Measurements from ENCODE around the gene MRPS2. TPM values are rescaled to one million over a fixed set of nuclear protein-coding genes. Genes with fewer than 3 reads are reported as not detected.

The MRPS2 gene
- total RNA-seq, 1 donor from 2014 or later, result 57.3 TPM

GRCh38 chr9:135485385-135485784 lies 15.1 kb upstream of the MRPS2 start:
- intact Hi-C loops (cut with DNase I), result no loop called here
- Histone ChIP-seq H3K27me3 (no peaks in the 10 kb centered on the region), H3K4me1 (peaks cover 0 to 6% of the 10 kb centered on the region in 2 donors), H3K4me3 (no peak overlapping the region), H3K27ac (no peak overlapping the region), H3K36me3 (peaks cover 42 to 46% of the 10 kb centered on the region in 2 donors), H3K9me3 (no peaks in the 10 kb centered on the region)
- no peak for TF ChIP-seq CTCF (IDR thresholded peaks at IDR 0.05)
- no peak for DNase-seq (ENCODE audit: low spot score in 2 of 2)

- Histone ChIP-seq H3K9me3 (no peaks in the 10 kb centered on the region), H3K36me3 (peaks cover 42 to 46% of the 10 kb centered on the region in 2 donors), H3K27ac (no peak overlapping the region), H3K4me3 (no peak overlapping the region), H3K27me3 (no peaks in the 10 kb centered on the region), H3K4me1 (peaks cover 0 to 3% of the 10 kb centered on the region in 2 donors)
- TF ChIP-seq CTCF (IDR thresholded peaks at IDR 0.05), result no peak
- no peak for DNase-seq (ENCODE audit: low spot score in 2 of 2)
- intact Hi-C loops (cut with DNase I), result no loop called here
Observed at GRCh38 chr9:135485832-135486231, 14.7 kb upstream of the MRPS2 start.

- intact Hi-C loops (cut with DNase I), result no loop called here
- H3K27me3 ChIP-seq, result no peaks in the 10 kb centered on the region
- TF ChIP-seq CTCF (IDR thresholded peaks at IDR 0.05), result no peak
- H3K4me1 ChIP-seq, result no peaks in the 10 kb centered on the region
- no peak overlapping the region for H3K4me3 ChIP-seq
- H3K36me3 ChIP-seq, result peaks cover 42 to 46% of the 10 kb centered on the region in 2 donors
- no peak for DNase-seq (ENCODE audit: low spot score in 2 of 2)
- no peak overlapping the region for H3K27ac ChIP-seq
- H3K9me3 ChIP-seq, result no peaks in the 10 kb centered on the region
Observed at GRCh38 chr9:135486267-135487065, 14.0 kb upstream of the MRPS2 start.

- intact Hi-C loops (cut with DNase I), result no loop called here
- Histone ChIP-seq H3K4me3 (no peak overlapping the region), H3K27ac (no peak overlapping the region), H3K9me3 (no peaks in the 10 kb centered on the region), H3K27me3 (no peaks in the 10 kb centered on the region), H3K4me1 (no peaks in the 10 kb centered on the region), H3K36me3 (peaks cover 42 to 46% of the 10 kb centered on the region in 2 donors)
- no peak for TF ChIP-seq CTCF (IDR thresholded peaks at IDR 0.05)
- no peak for DNase-seq (ENCODE audit: low spot score in 2 of 2)
Observed at GRCh38 chr9:135487281-135488012, 13.0 kb upstream of the MRPS2 start.

GRCh38 chr9:135488013-135488330 lies 12.5 kb upstream of the MRPS2 start:
- H3K9me3 ChIP-seq, result no peaks in the 10 kb centered on the region
- no peak overlapping the region for H3K4me3 ChIP-seq
- peaks cover 42 to 46% of the 10 kb centered on the region in 2 donors for H3K36me3 ChIP-seq
- no peaks in the 10 kb centered on the region for H3K4me1 ChIP-seq
- intact Hi-C loops (cut with DNase I), result no loop called here
- H3K27ac ChIP-seq, result no peak overlapping the region
- no peaks in the 10 kb centered on the region for H3K27me3 ChIP-seq
- no peak for DNase-seq (ENCODE audit: low spot score in 2 of 2)
- no peak for TF ChIP-seq CTCF (IDR thresholded peaks at IDR 0.05)

Data from ascending aorta (tissue), 2 donors.